Ovary (tissue), 3 donors: ENCODE data around the gene BTG1.

Experiments
- CTCF ChIP-seq, 3 donors: fragments of 450-650 bp in 2 of 3; fragments of 200-600 bp in 1 of 3; IDR thresholded peaks; one replicate each; pipeline versions ENCODE4 v1.5.1 to v1.8.0; 2016 to 2022; ENCODE audit warnings: antibody characterized with exemption in 3 of 3, mild to moderate bottlenecking in 1 of 3
- POLR2A ChIP-seq: fragments of 450-650 bp; IDR thresholded peaks from one replicate; pipeline ENCODE4 v1.6.1; 2017; ENCODE audit warnings: antibody characterized with exemption, mild to moderate bottlenecking, moderate library complexity
- donor health status: DM: no; HTN: no; CAD: no.

DNA sequence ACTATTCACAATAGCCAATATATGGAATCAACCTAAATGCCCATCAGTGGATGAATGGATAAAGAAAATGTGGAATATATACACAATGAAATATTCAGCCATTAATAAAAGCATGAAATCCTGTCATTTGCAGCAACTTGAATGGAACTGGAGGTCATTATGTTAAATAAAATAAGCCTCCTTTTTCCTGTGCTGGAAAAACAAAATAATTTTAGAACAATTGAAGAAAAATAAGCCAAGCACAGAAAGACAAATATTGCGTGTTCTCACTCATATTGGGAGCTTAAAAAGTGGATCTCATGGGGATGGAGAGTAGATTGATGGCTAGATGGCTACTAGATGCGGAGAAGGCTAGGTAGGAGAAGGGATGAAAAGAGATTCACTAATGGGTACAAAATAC, 6.3 kb upstream of the BTG1 start:
- no peak for TF ChIP-seq POLR2A
- TF ChIP-seq CTCF (IDR thresholded peaks at IDR 0.05): no peak
